ENCODE data around the gene SELENOW. TPM values are rescaled to one million over a fixed set of nuclear protein-coding genes. Genes with fewer than 3 reads are reported as not detected.
"Not testable (repeated sequence)": the region's sequence is repeated elsewhere in the genome, so short reads cannot be mapped to it uniquely, and the experiment has no call there.

Gene SELENOW
- 62.9 TPM for total RNA-seq

- ATAC-seq (peak; percentile 92), DNase-seq (ENCODE audit: low spot score) (peak; percentile 77)
Observed at GRCh38 chr19:47778049-47778953, at the start of gene SELENOW. Gene SELENOW, plus strand, starts transcription at chr19:47778703. Its CDS starts 83 bp downstream, at chr19:47778786.

DNA sequence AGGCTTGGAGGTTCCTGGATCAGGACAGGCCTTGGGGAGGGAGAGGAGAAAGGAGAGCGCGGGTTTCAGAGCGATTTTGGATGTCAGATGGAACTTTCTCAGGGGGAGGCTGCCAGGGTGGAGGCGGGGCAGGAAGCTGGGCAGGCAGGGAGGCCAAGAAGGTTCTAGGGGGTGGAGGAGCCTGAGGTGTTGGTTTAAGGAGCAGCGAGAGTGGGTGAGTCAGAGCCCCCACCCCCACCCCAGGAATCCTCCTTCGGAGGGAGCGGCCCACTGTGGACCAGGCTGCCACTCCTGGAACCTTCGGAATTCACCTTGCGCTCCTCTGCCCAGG, 49.1 kb upstream of the SELENOW start:
- DNase-seq (ENCODE audit: low spot score) (no peak), ATAC-seq (peak; percentile 36)

- no peak for DNase-seq (ENCODE audit: low spot score)
- ATAC-seq: peak; percentile 74
Observed at GRCh38 chr19:47729799-47730520, 48.5 kb upstream of the SELENOW start.

- DNase-seq (ENCODE audit: low spot score) (no peak), ATAC-seq (no peak)
Observed at GRCh38 chr19:47730521-47730889, 48.0 kb upstream of the SELENOW start.

- ATAC-seq: no peak
- no peak for DNase-seq (ENCODE audit: low spot score)
Observed at GRCh38 chr19:47730910-47731309, 47.6 kb upstream of the SELENOW start.

DNA sequence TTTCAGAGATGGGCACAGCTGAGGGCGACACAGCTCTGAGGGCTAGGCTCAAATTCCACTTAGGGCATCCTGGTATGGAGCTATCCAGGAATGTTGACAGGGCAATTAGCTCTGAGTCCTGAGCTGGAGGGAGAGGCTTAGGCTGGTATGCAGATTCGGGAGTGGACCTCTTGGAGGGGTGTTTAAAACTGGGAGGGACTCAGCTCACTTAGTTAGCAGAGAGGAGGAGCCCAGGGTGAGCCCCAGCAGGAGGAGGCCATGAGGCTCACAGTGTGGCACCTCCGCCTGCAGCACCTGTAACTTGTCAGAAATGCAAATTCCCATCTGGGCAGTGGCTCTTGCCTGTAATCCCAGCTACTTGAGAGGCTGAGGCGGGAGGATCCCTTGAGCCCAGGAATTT, 43.4 kb upstream of the SELENOW start:
- ATAC-seq: no peak
- no peak for DNase-seq (ENCODE audit: low spot score)

GRCh38 chr19:47740866-47741519, 37.5 kb upstream of the SELENOW start:
- no peak for ATAC-seq
- DNase-seq (ENCODE audit: low spot score): no peak

DNA sequence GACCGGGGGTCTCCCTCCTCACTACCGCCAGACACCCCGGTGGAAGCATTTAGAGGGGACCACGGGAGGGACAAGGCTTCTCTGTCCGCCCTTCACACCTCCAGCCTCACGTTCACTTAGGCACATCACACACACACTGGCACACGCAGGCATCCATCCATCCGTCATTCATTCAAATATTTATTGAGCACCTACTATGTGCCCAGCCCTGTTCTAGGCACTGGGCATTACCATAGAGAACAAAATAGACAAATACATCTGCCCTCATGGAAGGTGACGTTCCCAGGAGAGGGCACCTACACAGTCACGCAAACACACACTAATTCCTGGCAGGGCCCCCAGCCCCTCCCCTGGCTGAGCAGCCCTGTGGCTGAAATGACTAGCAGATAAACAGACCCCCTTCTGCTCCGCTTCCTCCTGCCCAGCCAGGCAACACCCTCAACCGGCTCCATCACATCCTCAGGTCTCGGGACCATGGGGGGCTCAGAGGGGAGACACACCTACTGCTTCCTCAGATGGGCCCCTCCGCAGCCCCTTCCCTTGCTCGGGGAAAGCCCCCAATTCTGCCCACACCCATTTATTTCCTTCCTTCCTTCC, 36.9 kb upstream of the SELENOW start:
- no peak for ATAC-seq
- no peak for DNase-seq (ENCODE audit: low spot score)

DNA sequence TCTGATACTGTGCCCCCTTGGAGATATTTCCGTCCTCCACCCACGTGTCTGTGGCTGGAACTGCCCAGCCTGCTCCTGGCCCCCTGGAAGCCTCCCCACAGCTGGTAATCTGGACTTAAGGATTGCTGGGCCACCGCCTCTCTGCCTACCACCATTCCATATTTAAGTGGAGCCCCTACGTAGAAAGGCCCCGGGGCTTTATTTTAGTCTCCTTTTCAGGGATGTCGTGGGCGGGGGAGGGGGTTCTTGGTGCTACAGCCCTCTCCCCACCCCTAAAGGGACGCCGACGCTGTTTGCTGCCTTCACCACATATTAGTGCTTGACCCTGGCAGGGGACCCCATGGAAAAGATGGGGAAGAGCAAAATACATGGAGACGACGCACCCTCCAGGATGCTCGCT, 35.9 kb upstream of the SELENOW start:
- ATAC-seq (no peak), DNase-seq (ENCODE audit: low spot score) (no peak)

DNA sequence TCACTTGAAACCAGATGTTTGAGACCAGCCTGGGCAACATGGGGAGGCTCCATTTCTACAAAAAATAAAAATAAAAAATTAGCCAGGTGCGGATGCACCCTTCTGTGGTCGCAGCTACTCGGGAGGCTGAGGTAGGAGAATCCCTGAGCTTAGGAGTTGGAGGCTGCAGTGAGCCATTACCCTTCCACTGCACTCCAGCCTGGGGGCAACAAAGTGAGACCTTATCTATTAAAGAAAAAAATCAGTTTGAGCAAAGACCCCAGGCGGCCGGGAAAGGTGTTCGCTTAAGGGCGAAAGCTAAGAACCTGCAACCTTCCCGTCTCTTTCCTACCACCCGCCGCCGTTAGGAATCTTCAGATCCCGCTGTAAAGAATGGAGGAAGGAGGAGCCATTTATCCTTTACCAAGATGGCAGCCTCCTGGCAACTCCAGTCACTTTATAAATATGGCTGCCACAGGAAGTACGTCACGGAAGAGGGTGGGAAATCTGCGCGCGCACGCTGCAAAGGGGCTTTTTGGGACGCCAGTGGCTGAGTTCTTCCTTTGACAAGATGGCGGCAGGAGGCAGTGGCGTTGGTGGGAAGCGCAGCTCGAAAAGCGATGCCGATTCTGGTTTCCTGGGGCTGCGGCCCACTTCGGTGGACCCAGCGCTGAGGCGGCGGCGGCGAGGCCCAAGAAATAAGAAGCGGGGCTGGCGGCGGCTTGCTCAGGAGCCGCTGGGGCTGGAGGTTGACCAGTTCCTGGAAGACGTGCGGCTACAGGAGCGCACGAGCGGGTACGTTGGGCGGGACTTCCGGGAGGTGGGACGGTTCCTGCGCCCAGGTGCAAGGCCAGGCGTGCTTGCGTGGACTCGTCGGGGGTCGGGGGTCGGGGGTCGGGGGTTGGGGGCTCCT, 33.2 kb upstream of the SELENOW start, which contains the start of gene NOP53:
Gene NOP53 (plus strand): TSS at position 537 of the 892 bp plus-strand sequence. CDS start 14 bp downstream, at position 551.
- peak; percentile 68 for ATAC-seq

GRCh38 chr19:47746129-47746528, 32.4 kb upstream of the SELENOW start:
- not testable (repeated sequence) for DNase-seq (ENCODE audit: low spot score); ATAC-seq

More for the DNA sequence above, 33.2 kb upstream of the SELENOW start, which contains the start of gene NOP53:
- peak; percentile 97 for DNase-seq (ENCODE audit: low spot score)

- no peak for ATAC-seq
- DNase-seq (ENCODE audit: low spot score): no peak
Observed at GRCh38 chr19:47749326-47749725, 29.2 kb upstream of the SELENOW start.

- ATAC-seq (no peak), DNase-seq (ENCODE audit: low spot score) (no peak)
Observed at GRCh38 chr19:47750752-47751151, 27.8 kb upstream of the SELENOW start.

- ATAC-seq (no peak), DNase-seq (ENCODE audit: low spot score) (no peak)
Observed at GRCh38 chr19:47752440-47753211, 25.9 kb upstream of the SELENOW start.

DNA sequence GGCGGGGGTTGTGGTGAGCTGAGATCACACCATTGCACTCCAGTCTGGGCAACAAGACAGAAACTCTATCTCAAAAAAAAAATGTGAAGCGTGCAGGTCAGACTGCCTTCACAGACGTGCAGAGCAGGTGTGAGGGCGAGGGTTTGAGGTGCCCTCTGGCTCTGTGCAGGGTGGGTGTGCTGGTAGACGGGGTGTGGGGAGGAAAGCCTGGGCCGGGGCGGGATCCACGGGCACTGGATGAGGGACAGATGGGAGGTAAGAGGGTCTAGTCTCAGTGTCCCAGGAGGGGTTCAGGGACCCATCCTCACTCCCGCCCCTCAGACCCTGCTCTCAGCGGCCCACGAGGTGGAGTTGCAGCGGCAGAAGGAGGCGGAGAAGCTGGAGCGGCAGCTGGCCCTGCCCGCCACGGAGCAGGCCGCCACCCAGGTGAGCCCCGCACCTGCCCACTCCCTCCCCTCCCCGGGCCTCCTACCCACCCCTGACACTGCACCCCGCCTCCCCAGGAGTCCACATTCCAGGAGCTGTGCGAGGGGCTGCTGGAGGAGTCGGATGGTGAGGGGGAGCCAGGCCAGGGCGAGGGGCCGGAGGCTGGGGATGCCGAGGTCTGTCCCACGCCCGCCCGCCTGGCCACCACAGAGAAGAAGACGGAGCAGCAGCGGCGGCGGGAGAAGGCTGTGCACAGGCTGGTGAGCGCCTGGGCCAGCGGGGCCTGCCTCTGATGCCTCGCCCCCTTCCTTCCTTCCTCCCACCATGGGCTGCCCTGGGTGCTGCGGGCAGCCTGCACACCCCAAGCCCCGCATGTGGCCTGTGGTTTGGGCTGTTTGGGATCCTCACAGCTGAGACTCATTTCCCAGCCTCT, 24.1 kb upstream of the SELENOW start:
- ATAC-seq: no peak
- DNase-seq (ENCODE audit: low spot score): no peak

DNA sequence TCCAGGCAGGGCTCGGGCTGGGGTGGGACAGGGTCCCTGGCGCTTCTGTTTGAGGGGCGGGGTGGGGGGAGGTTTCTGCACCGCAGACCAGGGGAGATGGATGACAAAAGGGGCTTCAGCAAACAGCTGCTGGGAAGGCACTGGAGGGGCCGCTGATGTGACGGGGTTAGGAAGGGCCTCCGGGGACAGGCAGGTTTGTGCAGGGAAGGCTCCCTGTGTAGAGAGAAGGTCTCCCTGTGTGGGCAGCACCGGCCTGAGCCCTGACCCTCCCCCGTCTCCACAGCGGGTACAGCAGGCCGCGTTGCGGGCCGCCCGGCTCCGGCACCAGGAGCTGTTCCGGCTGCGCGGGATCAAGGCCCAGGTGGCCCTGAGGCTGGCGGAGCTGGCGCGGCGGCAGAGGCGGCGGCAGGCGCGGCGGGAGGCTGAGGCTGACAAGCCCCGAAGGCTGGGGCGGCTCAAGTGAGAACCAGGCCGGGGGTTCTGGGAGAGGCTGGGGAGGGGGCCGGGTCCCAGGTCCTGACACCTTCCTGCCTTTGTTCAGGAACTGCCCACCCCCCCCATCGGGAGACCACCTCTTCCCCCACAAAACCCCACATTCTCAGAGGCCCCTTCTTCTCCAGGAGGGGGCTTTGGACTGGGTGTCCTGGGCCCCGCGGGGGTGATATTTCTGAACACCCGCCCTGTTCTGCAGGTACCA, 23.3 kb upstream of the SELENOW start:
- ATAC-seq (no peak), DNase-seq (ENCODE audit: low spot score) (no peak)

DNA sequence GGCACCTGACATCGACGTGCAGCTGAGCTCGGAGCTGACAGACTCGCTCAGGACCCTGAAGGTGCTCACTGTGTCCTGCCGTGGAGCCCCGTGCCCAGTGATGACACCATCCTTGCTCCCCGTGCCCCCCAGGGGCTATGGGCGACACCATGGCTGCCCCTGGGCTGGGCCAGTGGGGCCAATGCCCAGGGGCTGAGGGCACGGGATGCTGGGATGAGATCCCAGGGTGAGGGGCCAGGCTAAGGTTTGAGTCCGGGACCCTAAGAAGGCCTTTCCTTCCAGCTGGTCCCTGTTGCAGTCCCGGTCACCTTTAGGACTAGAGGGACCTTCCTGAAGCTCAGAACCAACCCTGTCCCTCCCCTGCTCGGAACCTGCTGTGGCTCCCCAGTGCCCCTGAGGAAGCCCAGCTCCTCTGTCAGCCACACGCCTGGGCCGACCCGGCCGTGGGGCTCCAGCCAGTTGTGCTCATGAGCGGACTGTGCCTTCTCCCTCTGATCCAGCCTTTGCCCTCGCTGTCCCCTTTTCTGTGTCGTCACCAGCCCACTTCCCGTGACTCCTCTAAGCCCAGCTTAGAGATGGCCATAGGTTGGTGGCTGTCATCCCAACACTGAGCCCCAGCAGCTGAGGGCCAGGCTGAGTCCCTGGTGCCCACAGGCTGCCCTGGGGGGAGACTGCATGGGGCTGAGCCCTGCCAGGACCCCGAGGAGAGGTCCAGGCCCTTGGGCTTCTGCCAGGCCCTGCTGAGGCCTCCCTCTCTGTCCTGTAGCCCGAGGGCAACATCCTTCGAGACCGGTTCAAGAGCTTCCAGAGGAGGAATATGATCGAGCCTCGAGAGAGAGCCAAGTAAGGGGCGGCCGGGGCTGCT, 22.5 kb upstream of the SELENOW start:
- ATAC-seq: peak; percentile 26
- no peak for DNase-seq (ENCODE audit: low spot score)

Data from left lobe of liver (tissue), 2 donors.